Body of pancreas (tissue), 4 donors: ENCODE data around the gene VWA2.

Experiments used
- CTCF ChIP-seq, 7 experiments: fragments of 450-650 bp in 4 of 7; fragments of 200-600 bp in 3 of 7; sonication (generic) in 3 of 7; IDR thresholded peaks; one replicate each; pipeline ENCODE4 v1.5.1; 2016 to 2019; ENCODE audit warnings: antibody characterized with exemption in 7 of 7
- POLR2A ChIP-seq, 3 donors: fragments of 450-650 bp; IDR thresholded peaks; one replicate each; pipeline ENCODE4 v1.6.1; 2016; ENCODE audit warnings: antibody characterized with exemption in 3 of 3, mild to moderate bottlenecking in 2 of 3

GRCh38 chr10:114234132-114234531, 4.9 kb upstream of the VWA2 start:
- TF ChIP-seq POLR2A (IDR thresholded peaks at IDR 0.05) (no peak), CTCF (IDR thresholded peaks at IDR 0.05) (no peak)
